Thoracic aorta (tissue), 2 donors: ENCODE results near the gene ABCB8. TPM values are rescaled to one million over a fixed set of nuclear protein-coding genes. Genes with fewer than 3 reads are reported as not detected.

Source experiments
- ATAC-seq: fragments of 150-250 bp; one replicate; pipeline ENCODE4 v1.8.0; 2017; ENCODE audit warnings: low read depth; ENCODE audit not compliant: insufficient number of reproducible peaks, low FRiP score
- DNase-seq: peaks from one replicate; pipeline ENCODE4 v3.0.0-alpha.2; 2020; ENCODE audit warnings: low spot score
- H3K27ac ChIP-seq, 2 donors: fragments of 200-600 bp; sonication (generic); 1 replicate in 1 of 2; 2 replicates in 1 of 2; pipeline ENCODE4 v1.5.1; 2016; ENCODE audit warnings: mild to moderate bottlenecking in 2 of 2, moderate library complexity in 2 of 2
- H3K27me3 ChIP-seq: fragments of 200-600 bp; sonication (generic); replicated peaks from 2 replicates; pipeline ENCODE4 v1.6.0; 2016; ENCODE audit warnings: mild to moderate bottlenecking; ENCODE audit not compliant: insufficient read depth
- H3K36me3 ChIP-seq: fragments of 200-600 bp; sonication (generic); one replicate; pipeline ENCODE4 v1.5.1; 2016
- H3K4me1 ChIP-seq, 2 donors: fragments of 200-600 bp; sonication (generic); 1 replicate in 1 of 2; 2 replicates in 1 of 2; pipeline versions ENCODE4 v1.5.1 to v1.6.0; 2016; ENCODE audit warnings: low read depth in 2 of 2, mild to moderate bottlenecking in 1 of 2; ENCODE audit not compliant: control insufficient read depth in 1 of 2
- H3K4me3 ChIP-seq: fragments of 200-600 bp; sonication (generic); 2 replicates; pipeline ENCODE4 v1.5.1; 2016; ENCODE audit warnings: mild to moderate bottlenecking
- H3K9me3 ChIP-seq: fragments of 200-600 bp; sonication (generic); 2 replicates; pipeline ENCODE4 v1.5.1; 2016
- total RNA-seq, 2 donors: library from RNA; depleted of rRNA; stranded (reverse); fragments of >200 nt; gene quantifications; one replicate each; pipeline versions ENCODE4 v1.1.0 to v1.2.3, GENCODE V29; 2016
- TF ChIP-seq, protein P1 (sequence below): fragments of 200-600 bp; sonication (generic); IDR thresholded peaks from one replicate; pipeline ENCODE4 v1.5.1; 2019; ENCODE audit warnings: antibody characterized with exemption

Gene ABCB8
- total RNA-seq, 2 donors from 2014 or later = 34.1 to 35.1 TPM

DNA sequence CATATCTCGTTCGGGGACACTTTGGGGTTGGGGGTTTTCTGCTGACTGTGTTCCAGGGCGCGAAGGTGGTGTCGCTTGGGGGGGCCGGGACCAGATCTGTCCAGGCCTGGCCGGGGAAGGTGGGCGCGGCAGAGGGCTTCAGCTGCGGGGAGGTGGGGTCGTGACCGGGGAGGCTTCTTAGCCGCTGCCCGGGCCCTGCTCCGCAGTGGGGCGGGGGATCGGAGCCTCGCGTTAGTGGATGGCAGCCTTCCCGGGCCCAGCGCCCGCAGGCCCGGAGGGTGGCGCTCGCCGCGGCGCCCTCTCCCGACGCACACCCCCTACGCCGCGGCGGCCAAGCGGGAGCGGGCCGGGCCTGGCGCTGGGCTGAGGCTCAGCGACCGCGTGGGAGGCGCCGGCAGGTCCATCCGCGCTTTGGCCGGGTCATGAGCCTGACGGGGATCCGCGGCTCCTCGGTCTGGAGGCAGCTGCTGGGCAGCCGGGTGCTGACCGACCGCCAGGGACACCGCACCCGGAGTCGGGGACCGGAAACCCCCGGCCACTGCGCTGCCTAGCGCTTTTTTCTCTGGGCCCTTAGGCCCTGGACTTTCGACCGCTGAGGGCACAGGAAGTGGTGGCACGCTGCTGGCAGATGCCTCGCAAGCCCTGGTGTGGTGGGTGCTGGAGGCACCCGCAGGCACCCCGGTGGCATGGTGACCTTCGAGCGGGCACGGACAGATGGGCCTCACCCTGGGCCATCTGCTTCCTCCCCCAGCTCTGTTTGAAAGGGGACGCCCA lies 59.2 kb downstream of the ABCB8 start:
- H3K4me1 ChIP-seq = peaks cover 23 to 45% of the 10 kb centered on the region in 2 donors
- no peaks in the 10 kb centered on the region for H3K36me3 ChIP-seq
- ATAC-seq (no peak), DNase-seq (no peak)
- TF ChIP-seq, protein P1, sequence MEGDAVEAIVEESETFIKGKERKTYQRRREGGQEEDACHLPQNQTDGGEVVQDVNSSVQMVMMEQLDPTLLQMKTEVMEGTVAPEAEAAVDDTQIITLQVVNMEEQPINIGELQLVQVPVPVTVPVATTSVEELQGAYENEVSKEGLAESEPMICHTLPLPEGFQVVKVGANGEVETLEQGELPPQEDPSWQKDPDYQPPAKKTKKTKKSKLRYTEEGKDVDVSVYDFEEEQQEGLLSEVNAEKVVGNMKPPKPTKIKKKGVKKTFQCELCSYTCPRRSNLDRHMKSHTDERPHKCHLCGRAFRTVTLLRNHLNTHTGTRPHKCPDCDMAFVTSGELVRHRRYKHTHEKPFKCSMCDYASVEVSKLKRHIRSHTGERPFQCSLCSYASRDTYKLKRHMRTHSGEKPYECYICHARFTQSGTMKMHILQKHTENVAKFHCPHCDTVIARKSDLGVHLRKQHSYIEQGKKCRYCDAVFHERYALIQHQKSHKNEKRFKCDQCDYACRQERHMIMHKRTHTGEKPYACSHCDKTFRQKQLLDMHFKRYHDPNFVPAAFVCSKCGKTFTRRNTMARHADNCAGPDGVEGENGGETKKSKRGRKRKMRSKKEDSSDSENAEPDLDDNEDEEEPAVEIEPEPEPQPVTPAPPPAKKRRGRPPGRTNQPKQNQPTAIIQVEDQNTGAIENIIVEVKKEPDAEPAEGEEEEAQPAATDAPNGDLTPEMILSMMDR = no peak
- H3K27ac ChIP-seq = peak overlapping the region; percentile 60 to 72
- peak overlapping the region; percentile 84 for H3K4me3 ChIP-seq
- H3K9me3 ChIP-seq = no peaks in the 10 kb centered on the region
- no peaks in the 10 kb centered on the region for H3K27me3 ChIP-seq

DNA sequence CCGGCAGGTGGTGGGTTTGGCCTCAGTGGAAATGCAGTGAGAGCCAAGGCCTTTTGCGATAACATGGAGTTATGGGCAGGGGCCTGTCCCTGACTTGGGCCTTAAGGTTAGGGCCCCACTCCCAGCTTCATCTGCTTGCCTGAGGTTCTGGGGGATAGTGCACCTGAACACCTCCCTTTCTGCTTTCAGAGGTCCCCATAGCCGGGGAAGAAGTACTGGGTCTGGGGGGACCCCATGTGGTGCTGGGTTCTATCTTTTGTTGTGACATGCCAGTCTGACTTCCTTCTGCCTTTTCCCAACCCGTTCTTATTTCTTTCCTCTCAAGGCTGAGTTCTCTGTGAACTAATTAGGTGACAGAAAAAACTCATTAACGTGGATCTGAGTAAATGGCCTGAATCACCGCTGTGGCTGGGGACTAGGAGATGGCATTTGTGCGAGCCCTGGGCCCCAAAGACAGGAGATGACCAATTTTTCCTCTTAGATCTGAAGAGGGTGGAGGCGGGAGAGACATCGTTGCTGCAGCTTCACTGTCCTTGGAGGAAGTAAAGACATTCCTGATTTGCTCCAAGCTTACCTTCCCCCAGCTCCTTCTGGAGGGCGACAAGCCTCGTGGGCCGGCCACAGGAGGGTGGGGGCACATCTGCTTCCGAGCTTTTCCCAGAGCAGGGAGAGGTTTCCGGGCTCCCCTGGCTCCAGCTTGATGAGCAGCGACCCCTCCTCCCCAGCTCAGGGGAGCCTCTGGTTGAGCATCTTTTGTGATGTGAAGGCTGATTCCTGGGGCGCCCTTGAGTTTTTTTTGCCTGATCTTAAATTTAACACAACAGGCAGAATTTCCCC lies 60.0 kb downstream of the ABCB8 start:
- Histone ChIP-seq H3K9me3 (no peaks in the 10 kb centered on the region), H3K36me3 (no peaks in the 10 kb centered on the region), H3K27me3 (no peaks in the 10 kb centered on the region), H3K4me3 (peak overlapping the region; percentile 84), H3K4me1 (peaks cover 19 to 40% of the 10 kb centered on the region in 2 donors), H3K27ac (peak overlapping the region; percentile 60 to 72)
- TF ChIP-seq, protein P1 = no peak
- ATAC-seq = no peak
- no peak for DNase-seq

DNA sequence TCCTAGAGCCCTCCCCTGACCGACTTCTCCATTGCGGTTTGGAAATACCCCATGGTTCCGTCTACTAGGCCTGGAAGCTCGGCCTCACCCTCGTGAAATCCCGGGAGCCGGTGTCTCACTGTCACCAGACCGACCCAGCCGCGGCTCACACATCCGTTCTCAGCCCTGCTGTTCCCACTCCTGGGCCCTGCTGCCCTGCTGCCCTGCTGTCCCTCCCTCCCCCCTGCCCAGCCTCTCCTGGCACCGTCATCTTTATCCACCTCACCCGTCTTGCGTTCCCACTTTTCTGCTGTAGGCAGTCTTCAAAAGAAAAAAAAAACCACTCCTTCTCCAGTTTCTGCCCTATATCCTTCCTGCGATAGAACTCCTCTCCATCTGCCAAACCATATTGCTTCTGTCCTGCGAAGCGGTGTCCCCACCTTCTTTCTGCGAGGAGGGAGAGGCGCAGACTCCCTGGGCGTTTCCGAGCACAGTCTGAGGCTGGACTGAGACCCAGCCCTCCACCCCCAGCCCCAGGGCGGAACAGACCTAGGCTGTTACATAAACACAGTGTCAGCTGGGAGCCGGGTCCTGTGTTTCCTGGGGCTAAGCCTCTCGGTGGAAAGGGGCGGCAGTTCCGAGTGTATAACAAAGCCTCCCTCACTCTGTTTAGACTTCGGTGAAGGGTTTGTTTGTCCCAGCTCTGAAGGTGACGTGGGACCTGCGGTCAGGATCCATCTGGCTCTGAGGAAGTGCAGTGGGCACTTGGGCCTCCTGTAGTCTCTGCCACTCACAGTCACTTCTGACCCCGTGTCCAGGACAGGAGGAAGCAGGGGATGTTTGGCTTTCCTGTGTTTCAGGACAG lies 60.8 kb downstream of the ABCB8 start:
- ATAC-seq (no peak), DNase-seq (no peak)
- Histone ChIP-seq H3K9me3 (no peaks in the 10 kb centered on the region), H3K4me1 (peaks cover 19 to 35% of the 10 kb centered on the region in 2 donors), H3K4me3 (peak overlapping the region; percentile 84), H3K36me3 (no peaks in the 10 kb centered on the region), H3K27me3 (no peaks in the 10 kb centered on the region), H3K27ac (peak overlapping the region in 1 of 2 donors; percentile 60)
- TF ChIP-seq, protein P1 = no peak

DNA sequence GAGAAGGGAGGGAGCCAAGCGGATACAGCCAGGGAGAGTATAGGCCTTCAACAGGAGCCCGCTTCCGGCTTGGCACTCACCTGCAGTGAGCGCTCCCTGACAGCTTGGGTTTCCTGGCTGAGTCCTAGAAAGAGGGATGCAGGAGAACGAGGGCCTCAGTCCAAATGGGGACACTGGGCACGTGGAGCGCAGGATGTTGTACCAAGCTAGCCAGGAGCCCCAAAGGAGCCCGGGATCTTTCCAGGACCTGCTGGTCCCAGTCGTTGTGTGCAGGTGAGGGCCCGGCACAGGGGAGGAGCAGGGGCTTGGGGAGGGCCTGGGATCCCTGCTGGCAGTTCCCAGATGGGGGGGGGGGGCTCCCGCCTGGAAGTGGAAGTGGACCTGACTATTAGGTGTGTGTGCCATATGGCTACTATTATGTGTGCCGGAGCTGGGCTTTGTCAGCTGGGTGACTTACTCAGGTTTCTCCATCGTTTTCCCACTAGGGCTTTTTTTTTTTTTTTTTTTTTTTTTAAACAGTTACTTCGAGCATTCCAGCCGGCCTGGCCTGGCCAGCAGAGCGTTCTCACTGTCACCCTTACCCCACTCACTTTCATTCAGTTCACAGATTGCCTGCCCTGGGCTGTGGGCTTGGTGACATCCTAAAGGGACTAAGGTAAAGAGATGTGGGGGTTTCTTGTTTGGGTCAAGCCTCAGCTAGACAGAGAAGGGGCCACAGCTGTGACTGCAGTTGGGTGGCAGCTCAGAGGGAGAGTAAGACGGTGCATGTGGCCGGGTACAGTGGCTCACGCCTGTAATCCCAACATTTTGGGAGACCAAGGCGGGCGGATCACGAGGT lies 61.9 kb downstream of the ABCB8 start:
- ATAC-seq (no peak), DNase-seq (no peak)
- Histone ChIP-seq H3K27ac (peak overlapping the region in 1 of 2 donors; percentile 60), H3K27me3 (no peaks in the 10 kb centered on the region), H3K4me1 (peaks cover 19 to 34% of the 10 kb centered on the region in 2 donors), H3K4me3 (peak overlapping the region; percentile 84), H3K9me3 (no peaks in the 10 kb centered on the region), H3K36me3 (no peaks in the 10 kb centered on the region)
- TF ChIP-seq, protein P1 = no peak
